Skeletal muscle satellite cell (primary cell): ENCODE measurements around the gene CNKSR3.
A peak's percentile ranks its signal among the peaks of the same experiment; 100 is the strongest.

Source experiments
- H3K27me3 ChIP-seq: 2 replicates; pipeline ENCODE4 v1.7.0; 2013; ENCODE audit warnings: low read length; ENCODE audit not compliant: control insufficient read depth, insufficient read depth
- H3K36me3 ChIP-seq: 2 replicates; pipeline ENCODE4 v1.7.0; 2013; ENCODE audit warnings: mild to moderate bottlenecking, control low read depth, low read length; ENCODE audit not compliant: insufficient read depth
- H3K4me1 ChIP-seq: 2 replicates; pipeline ENCODE4 v1.7.0; 2013; ENCODE audit warnings: low read length; ENCODE audit not compliant: control insufficient read depth, insufficient read depth
- H3K4me2 ChIP-seq: 2 replicates; pipeline ENCODE4 v1.7.0; 2013; ENCODE audit warnings: mild to moderate bottlenecking, low read length
- H3K4me3 ChIP-seq: 2 replicates; pipeline ENCODE4 v1.7.0; 2013; ENCODE audit warnings: low read length
- H3K9ac ChIP-seq: 2 replicates; pipeline ENCODE4 v1.7.0; 2013; ENCODE audit warnings: mild to moderate bottlenecking, low read depth, low read length, moderate library complexity
- H3K9me3 ChIP-seq: replicated peaks from 2 replicates; pipeline ENCODE4 v1.7.0; 2013; ENCODE audit warnings: mild to moderate bottlenecking, control low read depth, low read length

CNKSR3 gene

DNA sequence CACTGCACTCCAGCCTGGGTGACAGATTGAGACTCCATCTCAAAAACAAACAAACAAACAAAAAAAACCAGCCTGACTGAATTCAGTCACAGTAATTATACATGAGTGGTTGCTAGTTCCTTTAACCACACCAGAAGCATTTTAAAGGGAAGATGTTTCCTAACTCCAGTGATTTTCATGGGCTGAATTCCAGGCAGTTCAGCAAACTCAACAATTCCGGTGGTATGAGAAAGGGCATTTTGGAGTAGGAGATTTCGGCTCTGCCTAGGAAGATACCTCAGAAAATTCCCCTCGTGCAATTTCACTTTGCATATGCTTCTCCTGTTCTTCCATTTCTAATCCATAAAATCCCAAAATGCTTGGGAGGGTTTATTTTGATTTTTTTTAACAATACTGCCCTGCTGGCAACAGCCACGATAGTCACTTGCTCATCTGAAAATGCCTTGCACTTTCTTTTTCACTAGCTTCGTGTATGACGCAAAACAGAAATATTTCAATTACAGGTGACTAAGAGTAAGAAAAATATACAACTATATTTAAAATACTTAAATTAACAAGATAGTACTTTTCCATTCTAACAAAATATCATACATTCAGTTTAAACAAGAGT is 105.6 kb downstream of the CNKSR3 start:
- Histone ChIP-seq H3K27me3 (no peaks in the 10 kb centered on the region), H3K4me2 (peak overlapping the region; percentile 80), H3K9ac (peak overlapping the region; percentile 40), H3K4me1 (peaks cover 40% of the 10 kb centered on the region), H3K36me3 (peaks cover 4% of the 10 kb centered on the region), H3K4me3 (peak overlapping the region; percentile 44), H3K9me3 (no peaks in the 10 kb centered on the region)

DNA sequence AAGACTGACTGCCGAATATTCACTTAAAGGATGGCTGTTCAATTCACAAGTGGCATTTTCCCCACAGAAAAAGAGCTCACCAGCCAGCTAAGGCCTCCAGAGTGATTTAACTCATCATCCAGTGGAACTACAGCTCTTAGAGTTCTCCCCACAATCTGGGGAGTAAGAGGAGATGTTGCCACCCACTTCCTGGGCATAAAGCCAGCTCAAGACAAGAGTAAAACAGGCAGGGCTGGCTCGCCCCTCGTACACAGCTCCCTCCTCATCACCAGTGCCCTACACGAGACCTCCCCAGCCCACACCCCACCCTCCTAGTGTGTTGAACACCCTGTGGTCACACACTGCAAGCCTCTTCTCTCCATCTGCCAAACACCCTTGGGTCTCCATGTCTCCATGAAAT is 106.7 kb downstream of the CNKSR3 start:
- Histone ChIP-seq H3K9me3 (no peaks in the 10 kb centered on the region), H3K4me1 (peaks cover 39% of the 10 kb centered on the region), H3K27me3 (no peaks in the 10 kb centered on the region), H3K36me3 (peaks cover 4% of the 10 kb centered on the region), H3K4me2 (peak overlapping the region; percentile 48), H3K4me3 (no peak overlapping the region), H3K9ac (no peak overlapping the region)

DNA sequence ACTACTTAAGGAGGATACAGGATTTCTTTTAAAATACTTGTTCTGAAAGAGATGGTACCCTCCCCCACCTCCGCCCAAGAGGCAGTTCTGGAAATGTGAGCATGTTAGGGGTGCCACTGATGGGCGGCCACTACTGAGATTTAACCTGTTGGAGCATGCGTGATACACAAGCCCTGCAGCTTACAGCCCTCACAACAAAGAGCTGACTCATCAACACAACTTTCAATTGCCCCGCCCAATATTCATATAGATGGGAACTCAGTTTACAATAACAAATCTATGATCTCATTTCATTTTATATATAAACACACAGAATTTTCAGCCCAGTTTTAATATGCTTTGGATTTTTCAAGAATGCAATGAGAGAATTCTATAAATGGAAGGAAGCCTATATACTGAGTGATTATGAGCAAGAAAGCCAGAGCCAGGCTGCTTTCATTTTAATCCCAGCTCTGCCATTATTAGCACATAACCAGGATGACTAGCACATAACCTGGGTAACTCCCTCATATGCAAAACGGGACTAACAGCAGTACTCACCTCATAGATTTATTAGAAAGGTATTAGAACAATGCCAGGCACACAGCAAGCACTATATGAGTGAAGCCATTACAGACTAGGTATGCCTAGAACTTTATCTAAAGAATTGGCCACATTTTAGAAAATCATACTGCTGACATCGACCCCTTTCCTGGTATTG is 108.3 kb downstream of the CNKSR3 start:
- Histone ChIP-seq H3K4me2 (no peak overlapping the region), H3K4me1 (peaks cover 35% of the 10 kb centered on the region), H3K36me3 (peaks cover 4% of the 10 kb centered on the region), H3K9me3 (no peaks in the 10 kb centered on the region), H3K27me3 (no peaks in the 10 kb centered on the region), H3K4me3 (no peak overlapping the region), H3K9ac (no peak overlapping the region)

DNA sequence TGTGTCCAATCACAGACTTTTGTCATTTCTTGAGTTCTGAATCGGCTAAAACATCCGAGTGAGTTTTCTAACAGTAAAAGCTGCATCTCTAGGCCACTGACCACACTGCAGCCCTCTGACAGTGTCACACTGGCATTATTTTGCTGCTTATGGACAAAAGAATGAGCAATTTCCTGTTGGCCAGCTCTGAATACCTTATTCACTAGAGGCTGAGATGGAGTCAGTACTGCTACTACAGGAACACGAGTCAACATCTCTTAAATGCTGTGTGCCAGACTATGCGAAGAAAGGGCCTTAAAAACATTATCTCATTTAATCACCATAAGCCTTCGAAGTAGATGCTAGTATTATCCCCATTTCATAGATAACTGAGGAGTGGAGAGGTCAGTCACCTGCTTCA is 111.4 kb downstream of the CNKSR3 start:
- peaks cover 19% of the 10 kb centered on the region for H3K4me1 ChIP-seq
- no peaks in the 10 kb centered on the region for H3K36me3 ChIP-seq
- no peak overlapping the region for H3K4me3 ChIP-seq
- H3K9me3 ChIP-seq: no peaks in the 10 kb centered on the region
- no peak overlapping the region for H3K4me2 ChIP-seq
- peaks cover 7% of the 10 kb centered on the region for H3K27me3 ChIP-seq
- no peak overlapping the region for H3K9ac ChIP-seq

DNA sequence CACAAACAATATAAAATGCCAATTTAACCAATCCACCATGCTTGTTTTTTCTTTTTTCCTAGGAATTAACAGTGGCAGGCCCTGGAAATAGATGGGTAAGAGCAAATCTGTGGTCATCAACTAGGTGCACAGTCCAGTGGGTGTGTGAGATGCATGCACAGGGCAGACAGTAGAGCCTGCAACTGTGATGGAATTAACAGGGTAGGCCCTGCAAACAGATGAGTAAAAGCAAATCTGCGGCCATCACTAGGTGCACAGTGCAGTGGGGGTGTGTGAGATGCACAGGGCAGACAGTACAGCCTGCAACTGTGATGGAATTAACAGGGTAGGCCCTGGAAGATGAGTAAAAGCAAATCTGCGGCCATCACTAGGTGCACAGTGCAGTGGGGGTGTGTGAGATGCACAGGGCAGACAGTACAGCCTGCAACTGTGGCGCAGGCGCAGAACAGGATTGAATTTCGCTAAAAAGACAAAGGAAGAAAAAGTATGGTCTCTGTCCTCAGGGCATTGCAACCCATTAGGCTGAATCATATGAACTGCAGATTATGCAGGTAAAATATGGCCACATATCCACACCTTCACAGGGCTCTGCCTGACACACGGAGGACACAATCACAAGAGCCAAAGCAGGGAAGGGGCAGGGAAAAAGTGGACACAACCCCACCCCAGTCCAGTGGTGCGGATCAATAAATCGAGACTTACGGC is 112.8 kb downstream of the CNKSR3 start:
- no peak overlapping the region for H3K4me2 ChIP-seq
- H3K4me3 ChIP-seq: no peak overlapping the region
- peaks cover 10% of the 10 kb centered on the region for H3K4me1 ChIP-seq
- peaks cover 8% of the 10 kb centered on the region for H3K27me3 ChIP-seq
- H3K36me3 ChIP-seq: no peaks in the 10 kb centered on the region
- H3K9ac ChIP-seq: no peak overlapping the region
- H3K9me3 ChIP-seq: no peaks in the 10 kb centered on the region

DNA sequence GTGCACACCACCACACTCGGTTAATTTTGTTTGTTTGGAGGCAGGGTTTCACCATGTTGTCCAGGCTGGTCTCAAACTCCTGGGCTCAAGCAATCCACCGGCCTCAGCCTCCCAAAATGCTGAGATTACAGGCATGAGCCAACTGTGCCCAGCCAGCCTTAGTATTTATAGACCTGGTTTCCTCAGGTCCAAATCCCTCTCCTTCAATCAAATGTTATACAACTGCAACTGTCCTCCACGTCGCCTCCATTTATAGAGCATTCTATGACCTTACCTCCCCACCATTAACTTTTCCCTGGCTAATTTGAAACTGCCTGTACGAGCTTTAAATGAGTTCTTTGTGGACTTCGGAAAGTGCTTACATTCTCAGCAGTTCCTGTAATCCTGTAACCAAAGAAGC is 114.6 kb downstream of the CNKSR3 start:
- no peak overlapping the region for H3K9ac ChIP-seq
- no peaks in the 10 kb centered on the region for H3K36me3 ChIP-seq
- H3K27me3 ChIP-seq: peaks cover 14% of the 10 kb centered on the region
- no peak overlapping the region for H3K4me3 ChIP-seq
- H3K9me3 ChIP-seq: no peaks in the 10 kb centered on the region
- H3K4me2 ChIP-seq: no peak overlapping the region
- peaks cover 10% of the 10 kb centered on the region for H3K4me1 ChIP-seq

DNA sequence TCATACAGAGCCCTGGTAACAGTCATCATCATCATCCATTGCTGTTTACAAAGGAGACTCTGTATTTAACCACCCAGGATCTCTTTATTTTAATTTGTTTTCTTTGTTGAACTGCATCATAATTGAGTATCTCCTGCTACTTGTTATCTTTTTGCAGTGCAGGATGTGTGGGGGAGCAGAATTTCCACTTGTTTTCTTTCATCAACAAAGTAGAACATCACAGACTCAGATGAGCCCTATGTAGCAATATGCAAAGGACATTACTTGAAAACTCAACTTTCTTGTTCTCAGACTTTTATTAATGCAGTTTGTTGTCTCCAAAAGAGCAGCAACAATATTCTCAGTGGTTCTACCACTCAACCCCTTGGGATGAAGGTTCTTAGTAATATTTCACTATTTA is 115.2 kb downstream of the CNKSR3 start:
- Histone ChIP-seq H3K36me3 (no peaks in the 10 kb centered on the region), H3K4me3 (no peak overlapping the region), H3K9ac (no peak overlapping the region), H3K4me1 (peaks cover 11% of the 10 kb centered on the region), H3K27me3 (peaks cover 14% of the 10 kb centered on the region), H3K9me3 (no peaks in the 10 kb centered on the region), H3K4me2 (no peak overlapping the region)

DNA sequence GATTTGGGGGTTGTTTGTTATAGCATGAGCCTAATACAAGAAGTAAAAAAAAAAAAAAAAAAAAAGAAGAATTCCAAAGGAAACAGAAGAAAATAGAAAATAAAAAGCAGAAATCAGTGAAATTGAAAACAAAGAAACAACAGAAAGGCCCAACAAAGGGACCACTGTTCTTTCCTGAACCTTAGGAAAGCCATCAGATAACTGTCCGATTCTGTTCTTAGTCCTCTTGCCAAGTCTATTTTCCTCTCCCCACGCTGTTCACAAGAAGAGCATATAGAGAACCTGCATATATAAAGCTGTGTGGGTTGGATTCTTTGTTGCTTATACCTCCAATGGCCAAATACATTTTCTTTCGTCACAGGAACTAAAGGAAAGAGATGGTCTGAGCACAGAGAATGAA is 115.9 kb downstream of the CNKSR3 start:
- H3K4me2 ChIP-seq: no peak overlapping the region
- no peaks in the 10 kb centered on the region for H3K36me3 ChIP-seq
- H3K27me3 ChIP-seq: peaks cover 14% of the 10 kb centered on the region
- H3K9ac ChIP-seq: no peak overlapping the region
- H3K4me1 ChIP-seq: peaks cover 14% of the 10 kb centered on the region
- no peaks in the 10 kb centered on the region for H3K9me3 ChIP-seq
- H3K4me3 ChIP-seq: no peak overlapping the region

DNA sequence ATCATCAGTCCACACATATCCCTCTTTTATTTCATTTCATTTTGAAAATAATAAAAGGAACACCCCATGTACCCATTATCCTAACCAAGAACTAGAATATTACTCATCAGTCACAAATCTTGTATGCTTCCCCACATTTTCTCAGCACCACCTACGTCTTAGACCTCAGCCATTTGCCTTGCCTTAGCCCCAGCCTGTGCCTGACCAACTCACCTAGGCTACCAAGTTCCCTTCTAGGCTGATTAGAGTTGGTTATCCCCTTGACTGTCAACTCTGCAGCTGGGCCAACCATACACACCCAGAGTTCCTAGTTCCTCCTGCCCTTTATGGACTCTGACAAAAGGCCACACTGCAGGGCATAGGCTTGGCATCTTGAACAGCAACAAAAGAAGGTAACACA is 120.5 kb downstream of the CNKSR3 start:
- peaks cover 24% of the 10 kb centered on the region for H3K27me3 ChIP-seq
- H3K36me3 ChIP-seq: no peaks in the 10 kb centered on the region
- H3K4me2 ChIP-seq: no peak overlapping the region
- H3K4me3 ChIP-seq: no peak overlapping the region
- H3K9me3 ChIP-seq: no peaks in the 10 kb centered on the region
- peaks cover 19% of the 10 kb centered on the region for H3K4me1 ChIP-seq
- H3K9ac ChIP-seq: no peak overlapping the region

DNA sequence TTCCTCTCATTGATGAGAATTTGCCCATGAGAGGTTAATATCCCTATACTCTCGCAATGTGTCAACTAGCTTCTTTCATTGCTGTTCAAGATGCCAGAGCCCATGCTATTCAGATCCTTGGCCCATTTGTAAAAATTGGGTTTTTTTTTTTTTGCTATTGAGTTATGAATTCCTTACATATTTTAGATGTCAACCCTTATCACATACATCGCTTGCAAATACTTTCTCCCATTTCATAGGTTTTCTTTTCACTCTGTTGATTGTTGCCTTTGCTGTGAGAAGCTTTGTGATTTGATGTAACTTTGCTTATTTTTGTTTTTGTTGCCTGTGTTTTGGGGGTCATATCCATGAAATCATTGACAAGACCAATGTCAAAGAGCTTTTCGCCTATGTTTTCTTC is 121.7 kb downstream of the CNKSR3 start:
- peaks cover 31% of the 10 kb centered on the region for H3K27me3 ChIP-seq
- H3K4me1 ChIP-seq: peaks cover 19% of the 10 kb centered on the region
- no peak overlapping the region for H3K4me2 ChIP-seq
- no peaks in the 10 kb centered on the region for H3K9me3 ChIP-seq
- no peaks in the 10 kb centered on the region for H3K36me3 ChIP-seq
- no peak overlapping the region for H3K4me3 ChIP-seq
- no peak overlapping the region for H3K9ac ChIP-seq

DNA sequence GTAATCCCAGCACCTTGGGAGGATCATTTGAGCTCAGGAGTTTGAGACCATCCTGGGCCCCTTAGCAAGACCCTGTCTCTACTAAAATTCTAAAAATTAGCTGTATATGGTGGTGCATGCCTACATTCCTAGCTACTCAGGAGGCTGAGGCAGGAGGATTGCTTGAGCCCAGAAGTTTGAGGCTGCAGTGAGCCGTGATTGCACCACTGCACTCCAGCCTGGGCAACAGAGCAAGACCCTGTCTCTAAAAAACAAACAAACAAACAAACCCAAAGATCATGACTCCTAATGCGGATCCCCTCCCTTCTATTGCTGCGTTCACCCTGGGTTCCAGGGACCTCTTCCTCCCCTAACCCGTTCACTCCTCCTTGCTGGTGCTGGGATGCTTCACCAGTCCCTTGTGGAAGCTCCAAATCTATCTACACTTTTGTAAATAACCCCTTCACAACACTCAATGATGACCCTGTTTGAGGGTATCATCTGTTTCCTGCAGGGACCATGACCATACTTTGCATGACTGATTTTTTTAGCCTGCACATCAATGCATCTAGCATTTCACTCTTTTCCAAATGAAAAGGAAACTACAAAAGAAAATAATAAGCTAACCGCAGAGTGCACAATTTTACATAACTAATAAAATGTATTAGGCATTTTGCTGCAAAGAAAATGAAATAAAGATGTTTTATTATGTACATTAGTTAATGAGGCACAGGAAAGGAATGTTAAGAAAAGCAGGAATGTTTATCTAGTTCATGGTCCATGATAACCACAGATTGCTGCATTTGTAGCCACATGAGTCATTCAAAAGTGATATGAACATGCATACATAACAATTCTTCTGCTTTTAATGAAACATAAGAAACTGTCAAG is 123.4 kb downstream of the CNKSR3 start:
- no peak overlapping the region for H3K4me3 ChIP-seq
- H3K27me3 ChIP-seq: peaks cover 38% of the 10 kb centered on the region
- no peaks in the 10 kb centered on the region for H3K9me3 ChIP-seq
- H3K4me2 ChIP-seq: peak overlapping the region; percentile 35
- no peaks in the 10 kb centered on the region for H3K36me3 ChIP-seq
- H3K9ac ChIP-seq: no peak overlapping the region
- H3K4me1 ChIP-seq: peaks cover 19% of the 10 kb centered on the region
